Heart left ventricle (tissue), 13 donors: Measurements from ENCODE around the gene C7orf57.

Experiments
- POLR2A ChIP-seq, 2 donors: fragments of 450-650 bp; IDR thresholded peaks; one replicate each; pipeline ENCODE4 v1.6.1; 2017; ENCODE audit warnings: antibody characterized with exemption in 2 of 2, mild to moderate bottlenecking in 2 of 2, moderate library complexity in 2 of 2
- TF ChIP-seq, protein P1 (sequence below), 12 donors: fragments of 200-600 bp; sonication (generic) in 4 of 12; IDR thresholded peaks; one replicate each; pipeline versions ENCODE4 v1.5.0 to v1.8.0; 2018 to 2022; ENCODE audit warnings: antibody characterized with exemption in 12 of 12, mild to moderate bottlenecking in 5 of 12
- donor health status: ischemic (EF 13 %, LVEDD 7.1; RV severe dilation, severe dysfunction).
- donor health status: DM: no; HTN: yes; CAD: no.
- donor health status: DM: no; HTN: no; CAD: no.
- donor health status: ischemic (EF 25% LVEDD 6.9; RV normal size, moderate dysfunction).
- donor health status: ischemic (EF 25% LVEDD 5.7; RV mildly dilated, moderate dysfunction).
- donor health status: ischemic (EF 35%, LVEDD 5.7; RV mildly dilated, moderate dysfunction).
- donor health status: nonischemic (EF 11% LVEDD 7.7; RV severe dilation, severe dysfunction).
- donor health status: DM: yes; HTN: yes; CAD: no.
- donor health status: PGD.
- donor health status: ischemic (EF 29% LVEDD 5.4; RV normal size, mild dysfunction).
- donor health status: nonischemic (EF 23%, LVEDD 6.1; RV moderate dilation, normal function).

DNA sequence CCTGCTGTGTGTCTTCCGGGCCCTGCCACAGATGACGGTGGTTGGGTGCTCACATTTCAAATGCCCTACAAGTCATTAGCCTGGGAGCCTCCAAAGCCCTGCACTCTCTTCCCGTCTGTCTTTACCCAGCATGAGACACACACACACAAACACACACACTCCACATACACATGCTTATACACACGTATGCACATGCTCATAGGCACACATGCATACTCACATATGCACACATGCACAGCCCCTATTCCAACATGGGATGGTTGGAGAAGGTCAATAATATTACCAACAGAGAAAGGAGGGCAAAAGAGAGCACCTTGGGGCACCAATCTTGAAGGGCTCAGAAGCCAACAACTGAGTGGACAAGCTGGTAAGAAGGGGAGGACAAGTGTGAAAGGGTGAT is 25.4 kb upstream of the C7orf57 start:
- TF ChIP-seq POLR2A (IDR thresholded peaks at IDR 0.05): no peak
- TF ChIP-seq, protein P1, sequence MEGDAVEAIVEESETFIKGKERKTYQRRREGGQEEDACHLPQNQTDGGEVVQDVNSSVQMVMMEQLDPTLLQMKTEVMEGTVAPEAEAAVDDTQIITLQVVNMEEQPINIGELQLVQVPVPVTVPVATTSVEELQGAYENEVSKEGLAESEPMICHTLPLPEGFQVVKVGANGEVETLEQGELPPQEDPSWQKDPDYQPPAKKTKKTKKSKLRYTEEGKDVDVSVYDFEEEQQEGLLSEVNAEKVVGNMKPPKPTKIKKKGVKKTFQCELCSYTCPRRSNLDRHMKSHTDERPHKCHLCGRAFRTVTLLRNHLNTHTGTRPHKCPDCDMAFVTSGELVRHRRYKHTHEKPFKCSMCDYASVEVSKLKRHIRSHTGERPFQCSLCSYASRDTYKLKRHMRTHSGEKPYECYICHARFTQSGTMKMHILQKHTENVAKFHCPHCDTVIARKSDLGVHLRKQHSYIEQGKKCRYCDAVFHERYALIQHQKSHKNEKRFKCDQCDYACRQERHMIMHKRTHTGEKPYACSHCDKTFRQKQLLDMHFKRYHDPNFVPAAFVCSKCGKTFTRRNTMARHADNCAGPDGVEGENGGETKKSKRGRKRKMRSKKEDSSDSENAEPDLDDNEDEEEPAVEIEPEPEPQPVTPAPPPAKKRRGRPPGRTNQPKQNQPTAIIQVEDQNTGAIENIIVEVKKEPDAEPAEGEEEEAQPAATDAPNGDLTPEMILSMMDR (IDR thresholded peaks at IDR 0.05): no peak
